Prostate gland (tissue), 2 donors: ENCODE results near the gene VSIG10.

Source experiments
- CTCF ChIP-seq, 4 experiments: fragments of 200-600 bp in 2 of 4; fragments of 450-650 bp in 2 of 4; sonication (generic) in 2 of 4; IDR thresholded peaks; 1 replicate in 3 of 4; 2 replicates in 1 of 4; pipeline ENCODE4 v1.5.1; 2016 to 2019; ENCODE audit warnings: antibody characterized with exemption in 4 of 4, mild to moderate bottlenecking in 2 of 4, moderate library complexity in 2 of 4
- POLR2A ChIP-seq: fragments of 450-650 bp; IDR thresholded peaks from one replicate; pipeline ENCODE4 v1.6.1; 2016; ENCODE audit warnings: antibody characterized with exemption, mild to moderate bottlenecking
- POLR2AphosphoS5 ChIP-seq: sonication (generic); formaldehyde crosslinking; IDR thresholded peaks from one replicate; pipeline ENCODE4 v1.6.1; 2017; ENCODE audit warnings: antibody characterized with exemption

DNA sequence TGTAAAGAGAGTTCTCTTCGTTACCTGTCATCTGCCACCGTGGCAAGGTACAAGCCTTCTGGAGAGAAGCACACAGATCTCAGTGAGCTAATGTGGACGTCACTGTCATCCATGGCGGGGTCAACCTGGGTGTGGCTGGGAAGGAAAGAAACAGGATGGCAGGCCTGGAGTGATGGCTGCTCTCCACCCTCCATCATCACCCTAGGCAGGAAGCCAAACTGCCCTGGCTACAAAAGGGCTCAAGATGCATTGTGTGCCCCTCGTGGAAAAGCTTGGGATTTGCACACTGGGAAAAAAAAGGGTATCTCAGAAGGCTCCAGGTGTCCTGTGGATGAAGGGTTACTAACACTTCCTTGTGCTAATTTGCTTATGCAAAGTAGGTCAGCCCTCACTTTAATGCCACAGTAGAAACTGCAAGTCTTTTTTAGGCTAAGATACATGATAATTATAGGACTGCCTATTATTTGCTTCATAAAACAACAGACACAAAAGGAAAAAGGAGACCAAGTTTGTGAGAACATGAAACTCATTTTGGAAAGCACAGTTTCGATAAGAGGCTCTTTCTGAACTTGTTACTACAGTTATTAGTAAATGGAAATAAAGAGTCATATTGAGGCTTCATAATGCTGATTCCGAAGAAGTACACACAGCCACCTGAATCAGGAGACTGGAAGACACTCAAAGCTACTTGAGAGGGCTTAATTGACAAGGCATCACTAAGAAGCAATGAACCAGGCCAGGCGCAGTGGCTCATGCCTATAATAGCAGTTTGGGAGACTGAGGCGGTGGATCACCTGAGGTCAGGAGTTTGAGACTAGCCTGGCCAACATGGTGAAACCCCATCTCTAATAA, 68.4 kb downstream of the VSIG10 start:
- TF ChIP-seq CTCF (IDR thresholded peaks at IDR 0.05): no peak
- TF ChIP-seq POLR2A: no peak
- TF ChIP-seq POLR2AphosphoS5: no peak
